ENCODE data around the gene NTRK1.

Gene NTRK1

GRCh38 chr1:156908955-156909354 is 48.3 kb downstream of the NTRK1 start:
- no peaks in the 10 kb centered on the region for H3K9me3 ChIP-seq (ENCODE audit: control extremely low read depth in 1 of 5, control insufficient read depth in 4 of 5, insufficient read depth in 2 of 5, low read depth in 1 of 5, low read length in 4 of 5)
- 92% methylated on average over 9 of the region's 10 CpGs for WGBS (ENCODE audit: insufficient coverage)
- ChIA-PET CTCF (interaction anchor here (0.6 to 5.9 kb wide), 5 partner anchors 13 to 71 kb away, joined by 3 to 48 read pairs (median 3); partner anchors contain the start of gene LRRC71), POLR2A (no interaction called here)
- no peaks in the 10 kb centered on the region for H3K27me3 ChIP-seq (replicated peaks in 2 of 5; ENCODE audit: control insufficient read depth in 4 of 5, insufficient read depth in 5 of 5, low read length in 4 of 5)
- no peak overlapping the region for H3K4me3 ChIP-seq (ENCODE audit: control insufficient read depth in 1 of 7, extremely low read depth in 1 of 7, insufficient read depth in 4 of 7, low read depth in 2 of 7, low read length in 6 of 7)
- peaks cover 0 to 58% (median 5%) of the 10 kb centered on the region in 4 experiments for H3K36me3 ChIP-seq (ENCODE audit: control insufficient read depth in 4 of 4, insufficient read depth in 4 of 4, low read length in 3 of 4)
- peaks cover 0 to 55% (median 17%) of the 10 kb centered on the region in 4 experiments for H3K4me1 ChIP-seq (ENCODE audit: control extremely low read depth in 1 of 4, control insufficient read depth in 4 of 4, insufficient read depth in 4 of 4, low read length in 3 of 4)
- H3K27ac ChIP-seq (ENCODE audit: insufficient read depth in 1 of 2, low read depth in 1 of 2, low read length in 2 of 2, poor library complexity in 1 of 2, severe bottlenecking in 2 of 2), result no peak overlapping the region
- no peak for DNase-seq

- peaks cover 0 to 65% (median 8%) of the 10 kb centered on the region in 4 experiments for H3K36me3 ChIP-seq (ENCODE audit: control insufficient read depth in 4 of 4, insufficient read depth in 4 of 4, low read length in 3 of 4)
- no peak for DNase-seq
- 97% methylated on average over 5 of the region's 5 CpGs for WGBS (ENCODE audit: insufficient coverage)
- H3K27ac ChIP-seq (ENCODE audit: insufficient read depth in 1 of 2, low read depth in 1 of 2, low read length in 2 of 2, poor library complexity in 1 of 2, severe bottlenecking in 2 of 2), result no peak overlapping the region
- H3K27me3 ChIP-seq (replicated peaks in 2 of 5; ENCODE audit: control insufficient read depth in 4 of 5, insufficient read depth in 5 of 5, low read length in 4 of 5), result no peaks in the 10 kb centered on the region
- no peaks in the 10 kb centered on the region for H3K9me3 ChIP-seq (ENCODE audit: control extremely low read depth in 1 of 5, control insufficient read depth in 4 of 5, insufficient read depth in 2 of 5, low read depth in 1 of 5, low read length in 4 of 5)
- ChIA-PET POLR2A (no interaction called here), CTCF (interaction anchor here (0.9 to 5.9 kb wide), 5 partner anchors 12 to 72 kb away, joined by 3 to 48 read pairs (median 4); partner anchors contain the start of gene LRRC71)
- peaks cover 0 to 61% (median 17%) of the 10 kb centered on the region in 4 experiments for H3K4me1 ChIP-seq (ENCODE audit: control extremely low read depth in 1 of 4, control insufficient read depth in 4 of 4, insufficient read depth in 4 of 4, low read length in 3 of 4)
- no peak overlapping the region for H3K4me3 ChIP-seq (ENCODE audit: control insufficient read depth in 1 of 7, extremely low read depth in 1 of 7, insufficient read depth in 4 of 7, low read depth in 2 of 7, low read length in 6 of 7)
These were observed 49.0 kb downstream of the NTRK1 start for GRCh38 chr1:156909671-156910070.

DNA sequence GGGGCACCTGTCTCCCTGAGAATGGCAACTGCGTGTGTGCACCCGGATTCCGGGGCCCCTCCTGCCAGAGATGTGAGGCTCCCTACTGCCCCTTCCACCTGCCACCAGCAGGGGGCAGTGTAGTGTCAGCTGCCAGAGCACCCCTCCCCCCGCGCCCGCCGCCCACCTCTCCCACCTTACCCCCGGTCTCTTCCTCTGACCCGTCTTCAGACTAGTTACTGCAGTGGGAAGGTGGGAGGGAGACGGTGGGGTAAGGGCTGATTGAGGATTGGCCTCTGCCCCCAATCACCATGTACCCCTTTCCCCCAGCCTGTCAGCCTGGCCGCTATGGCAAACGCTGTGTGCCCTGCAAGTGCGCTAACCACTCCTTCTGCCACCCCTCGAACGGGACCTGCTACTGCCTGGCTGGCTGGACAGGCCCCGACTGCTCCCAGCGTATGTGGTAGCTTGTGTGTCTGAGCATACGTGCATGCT is 49.7 kb downstream of the NTRK1 start:
- no peak overlapping the region for H3K4me3 ChIP-seq (ENCODE audit: control insufficient read depth in 1 of 7, extremely low read depth in 1 of 7, insufficient read depth in 4 of 7, low read depth in 2 of 7, low read length in 6 of 7)
- H3K27ac ChIP-seq (ENCODE audit: insufficient read depth in 1 of 2, low read depth in 1 of 2, low read length in 2 of 2, poor library complexity in 1 of 2, severe bottlenecking in 2 of 2), result no peak overlapping the region
- CTCF ChIA-PET, result interaction anchor here (0.9 to 5.9 kb wide), 7 partner anchors 12 to 184 kb away, joined by 3 to 48 read pairs (median 6); partner anchors contain the start of genes INSRR, LRRC71 and NTRK1
- H3K4me1 ChIP-seq (ENCODE audit: control extremely low read depth in 1 of 4, control insufficient read depth in 4 of 4, insufficient read depth in 4 of 4, low read length in 3 of 4), result peaks cover 0 to 61% (median 17%) of the 10 kb centered on the region in 4 experiments
- DNase-seq, result peak in 2 of 3 donors; percentile 58 to 63
- no peaks in the 10 kb centered on the region for H3K9me3 ChIP-seq (ENCODE audit: control extremely low read depth in 1 of 5, control insufficient read depth in 4 of 5, insufficient read depth in 2 of 5, low read depth in 1 of 5, low read length in 4 of 5)
- H3K27me3 ChIP-seq (replicated peaks in 2 of 5; ENCODE audit: control insufficient read depth in 4 of 5, insufficient read depth in 5 of 5, low read length in 4 of 5), result no peaks in the 10 kb centered on the region
- peaks cover 0 to 68% (median 14%) of the 10 kb centered on the region in 4 experiments for H3K36me3 ChIP-seq (ENCODE audit: control insufficient read depth in 4 of 4, insufficient read depth in 4 of 4, low read length in 3 of 4)
- WGBS (ENCODE audit: insufficient coverage), result 80% methylated on average over 9 of the region's 18 CpGs
- POLR2A ChIA-PET, result no interaction called here

DNA sequence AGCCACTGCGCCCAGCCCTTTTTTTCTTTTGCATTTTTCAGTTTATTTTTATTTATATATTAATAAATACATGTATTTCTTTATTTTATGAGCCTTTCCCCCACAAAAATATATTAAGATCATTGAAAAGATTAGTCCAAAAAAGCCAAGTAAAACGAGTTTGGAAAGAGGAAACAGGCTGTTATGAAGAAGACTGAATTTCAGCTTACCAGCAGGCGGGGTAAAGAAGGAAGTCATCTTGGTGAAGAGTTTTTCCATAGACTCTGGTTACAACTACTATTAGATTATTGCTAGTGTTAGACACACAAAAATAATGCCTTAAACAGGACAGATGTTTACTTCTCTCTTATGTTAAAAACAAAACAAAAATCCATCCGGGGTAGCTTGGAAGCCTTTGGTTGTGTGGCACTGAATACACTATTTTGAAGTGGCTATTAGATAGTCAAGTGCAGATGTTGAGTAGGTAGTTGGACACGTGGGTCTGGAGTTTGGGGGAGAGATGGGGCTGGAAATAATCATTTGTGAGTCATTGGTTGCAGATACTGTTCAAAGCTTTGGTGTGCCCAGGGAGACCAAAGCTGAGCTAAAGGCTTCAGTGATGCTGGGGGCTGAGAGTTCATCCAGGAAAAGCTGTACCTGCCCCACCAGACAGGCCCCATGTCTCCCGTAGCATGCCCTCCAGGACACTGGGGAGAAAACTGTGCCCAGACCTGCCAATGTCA is 51.1 kb downstream of the NTRK1 start:
- Histone ChIP-seq H3K4me1 (ENCODE audit: control extremely low read depth in 1 of 4, control insufficient read depth in 4 of 4, insufficient read depth in 4 of 4, low read length in 3 of 4) (peaks cover 0 to 50% (median 16%) of the 10 kb centered on the region in 4 experiments), H3K9me3 (ENCODE audit: control extremely low read depth in 1 of 5, control insufficient read depth in 4 of 5, insufficient read depth in 2 of 5, low read depth in 1 of 5, low read length in 4 of 5) (no peaks in the 10 kb centered on the region), H3K27me3 (replicated peaks in 2 of 5; ENCODE audit: control insufficient read depth in 4 of 5, insufficient read depth in 5 of 5, low read length in 4 of 5) (no peaks in the 10 kb centered on the region), H3K27ac (ENCODE audit: insufficient read depth in 1 of 2, low read depth in 1 of 2, low read length in 2 of 2, poor library complexity in 1 of 2, severe bottlenecking in 2 of 2) (no peak overlapping the region), H3K4me3 (ENCODE audit: control insufficient read depth in 1 of 7, extremely low read depth in 1 of 7, insufficient read depth in 4 of 7, low read depth in 2 of 7, low read length in 6 of 7) (no peak overlapping the region), H3K36me3 (ENCODE audit: control insufficient read depth in 4 of 4, insufficient read depth in 4 of 4, low read length in 3 of 4) (peaks cover 0 to 68% (median 15%) of the 10 kb centered on the region in 4 experiments)
- WGBS (ENCODE audit: insufficient coverage), result 73% methylated on average over 2 of the region's 6 CpGs
- peak in 2 of 3 donors; percentile 56 to 58 for DNase-seq
- POLR2A ChIA-PET, result interaction anchor here (0.9 kb wide), 1 partner anchor 10 kb away, joined by 3 read pairs; no protein-coding TSS in a partner anchor
- CTCF ChIA-PET, result interaction anchor here (1.2 to 5.9 kb wide), 8 partner anchors 10 to 98 kb away, joined by 3 to 48 read pairs (median 6); partner anchors contain the start of genes INSRR, LRRC71 and NTRK1

DNA sequence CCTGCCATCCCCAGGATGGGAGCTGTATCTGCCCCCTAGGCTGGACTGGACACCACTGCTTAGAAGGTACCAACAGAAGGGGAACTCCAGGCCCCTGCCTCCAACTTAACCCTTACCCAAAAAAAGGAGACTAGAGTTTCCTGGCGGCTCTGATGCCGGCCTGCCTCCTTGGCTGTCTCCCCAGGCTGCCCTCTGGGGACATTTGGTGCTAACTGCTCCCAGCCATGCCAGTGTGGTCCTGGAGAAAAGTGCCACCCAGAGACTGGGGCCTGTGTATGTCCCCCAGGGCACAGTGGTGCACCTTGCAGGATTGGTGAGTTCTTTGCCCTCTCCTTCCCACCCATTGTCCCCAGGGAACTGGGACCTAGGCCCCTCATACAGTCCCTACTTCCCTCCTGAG is 51.6 kb downstream of the NTRK1 start:
- H3K27me3 ChIP-seq (replicated peaks in 2 of 5; ENCODE audit: control insufficient read depth in 4 of 5, insufficient read depth in 5 of 5, low read length in 4 of 5), result no peaks in the 10 kb centered on the region
- H3K4me3 ChIP-seq (ENCODE audit: control insufficient read depth in 1 of 7, extremely low read depth in 1 of 7, insufficient read depth in 4 of 7, low read depth in 2 of 7, low read length in 6 of 7), result no peak overlapping the region
- POLR2A ChIA-PET, result no interaction called here
- CTCF ChIA-PET, result interaction anchor here (1.2 to 5.9 kb wide), 5 partner anchors 10 to 58 kb away, joined by 4 to 48 read pairs (median 9); partner anchors contain the start of genes INSRR, LRRC71 and NTRK1
- 94% methylated on average over 2 of the region's 2 CpGs for WGBS (ENCODE audit: insufficient coverage)
- no peak overlapping the region for H3K27ac ChIP-seq (ENCODE audit: insufficient read depth in 1 of 2, low read depth in 1 of 2, low read length in 2 of 2, poor library complexity in 1 of 2, severe bottlenecking in 2 of 2)
- H3K36me3 ChIP-seq (ENCODE audit: control insufficient read depth in 4 of 4, insufficient read depth in 4 of 4, low read length in 3 of 4), result peaks cover 0 to 66% (median 15%) of the 10 kb centered on the region in 4 experiments
- DNase-seq, result no peak
- H3K9me3 ChIP-seq (ENCODE audit: control extremely low read depth in 1 of 5, control insufficient read depth in 4 of 5, insufficient read depth in 2 of 5, low read depth in 1 of 5, low read length in 4 of 5), result no peaks in the 10 kb centered on the region
- peaks cover 0 to 44% (median 13%) of the 10 kb centered on the region in 4 experiments for H3K4me1 ChIP-seq (ENCODE audit: control extremely low read depth in 1 of 4, control insufficient read depth in 4 of 4, insufficient read depth in 4 of 4, low read length in 3 of 4)

- no peaks in the 10 kb centered on the region for H3K9me3 ChIP-seq (ENCODE audit: control extremely low read depth in 1 of 5, control insufficient read depth in 4 of 5, insufficient read depth in 2 of 5, low read depth in 1 of 5, low read length in 4 of 5)
- H3K27me3 ChIP-seq (replicated peaks in 2 of 5; ENCODE audit: control insufficient read depth in 4 of 5, insufficient read depth in 5 of 5, low read length in 4 of 5), result no peaks in the 10 kb centered on the region
- peaks cover 0 to 65% (median 15%) of the 10 kb centered on the region in 4 experiments for H3K36me3 ChIP-seq (ENCODE audit: control insufficient read depth in 4 of 4, insufficient read depth in 4 of 4, low read length in 3 of 4)
- 89% methylated on average over 23 of the region's 24 CpGs for WGBS (ENCODE audit: insufficient coverage)
- H3K4me3 ChIP-seq (ENCODE audit: control insufficient read depth in 1 of 7, extremely low read depth in 1 of 7, insufficient read depth in 4 of 7, low read depth in 2 of 7, low read length in 6 of 7), result peak overlapping the region in 1 of 7 experiments; percentile 23
- H3K27ac ChIP-seq (ENCODE audit: insufficient read depth in 1 of 2, low read depth in 1 of 2, low read length in 2 of 2, poor library complexity in 1 of 2, severe bottlenecking in 2 of 2), result peak overlapping the region in 1 of 2 experiments; percentile 58
- POLR2A ChIA-PET, result no interaction called here
- CTCF ChIA-PET, result interaction anchor here (0.6 to 5.9 kb wide), 7 partner anchors 8 to 161 kb away, joined by 3 to 48 read pairs (median 4); partner anchors contain the start of genes INSRR, LRRC71 and NTRK1
- H3K4me1 ChIP-seq (ENCODE audit: control extremely low read depth in 1 of 4, control insufficient read depth in 4 of 4, insufficient read depth in 4 of 4, low read length in 3 of 4), result peaks cover 0 to 38% (median 12%) of the 10 kb centered on the region in 4 experiments
- DNase-seq, result no peak
These were observed 52.5 kb downstream of the NTRK1 start for GRCh38 chr1:156912861-156913808.

Measured in common myeloid progenitor, CD34-positive (primary cell).